ENCODE results near the gene ASXL1.

Gene ASXL1

GRCh38 chr20:32468313-32468640, 110.1 kb downstream of the ASXL1 start:
- DNase-seq = no peak

GRCh38 chr20:32468860-32469259, 110.7 kb downstream of the ASXL1 start:
- DNase-seq = no peak

- DNase-seq = peak; percentile 5
These were observed 112.1 kb downstream of the ASXL1 start for GRCh38 chr20:32470025-32470861.

GRCh38 chr20:32470940-32471339, 112.8 kb downstream of the ASXL1 start:
- no peak for DNase-seq

- no peak for DNase-seq
These were observed 114.6 kb downstream of the ASXL1 start for GRCh38 chr20:32472581-32473207.

GRCh38 chr20:32473231-32474008, 115.3 kb downstream of the ASXL1 start:
- no peak for DNase-seq

- no peak for DNase-seq
These were observed 116.0 kb downstream of the ASXL1 start for GRCh38 chr20:32474009-32474716.

- no peak for DNase-seq
These were observed 116.5 kb downstream of the ASXL1 start for GRCh38 chr20:32474717-32474966.

GRCh38 chr20:32474967-32475811, 117.1 kb downstream of the ASXL1 start:
- DNase-seq = no peak

GRCh38 chr20:32476684-32477593, 118.8 kb downstream of the ASXL1 start:
- DNase-seq = no peak

GRCh38 chr20:32477594-32478512, 119.7 kb downstream of the ASXL1 start:
- no peak for DNase-seq

GRCh38 chr20:32478576-32478975, 120.4 kb downstream of the ASXL1 start:
- no peak for DNase-seq

GRCh38 chr20:32479012-32479411, 120.9 kb downstream of the ASXL1 start:
- no peak for DNase-seq

GRCh38 chr20:32479697-32480171, 121.6 kb downstream of the ASXL1 start:
- no peak for DNase-seq

GRCh38 chr20:32480371-32481241, 122.5 kb downstream of the ASXL1 start:
- DNase-seq = no peak

- DNase-seq = no peak
These were observed 123.4 kb downstream of the ASXL1 start for GRCh38 chr20:32481311-32482142.

GRCh38 chr20:32482143-32482441, 124.0 kb downstream of the ASXL1 start:
- DNase-seq = no peak
